SK-N-SH treated with all-trans-retinoic acid at 6 μM for 48 hours (cell line): Measurements from ENCODE around the gene YPEL1.

Source experiments
- ATAC-seq: fragments of 200-7000 bp; cut with Tn5 transposase; 3 replicates; pipeline ENCODE4 v1.9.1; 2020; ENCODE audit warnings: mild to moderate bottlenecking, moderate library complexity
- ARNTL ChIP-seq: fragments of 450-650 bp; formaldehyde crosslinking; IDR thresholded peaks from 2 replicates; pipeline ENCODE4 v1.5.0; 2020; ENCODE audit warnings: low read depth, mild to moderate bottlenecking, moderate library complexity, borderline replicate concordance
- BACH2 ChIP-seq: fragments of 250-450 bp; sonication (Bioruptor Pico); IDR thresholded peaks from 2 replicates; pipeline ENCODE4 v1.9.0; 2021; ENCODE audit warnings: mild to moderate bottlenecking, borderline replicate concordance
- CREB5 ChIP-seq: fragments of 250-450 bp; sonication (Bioruptor Pico); IDR thresholded peaks from 2 replicates; pipeline ENCODE4 v1.5.1; 2020; ENCODE audit warnings: low read depth, mild to moderate bottlenecking, moderate library complexity
- CSDC2 ChIP-seq: fragments of 250-450 bp; sonication (Bioruptor Pico); IDR thresholded peaks from 2 replicates; pipeline ENCODE4 v1.5.0; 2020; ENCODE audit warnings: mild to moderate bottlenecking, moderate library complexity
- ESRRG ChIP-seq: fragments of 250-450 bp; sonication (Bioruptor Pico); IDR thresholded peaks from 2 replicates; pipeline ENCODE4 v1.6.1; 2021; ENCODE audit warnings: mild to moderate bottlenecking
- GLIS3 ChIP-seq: fragments of 250-450 bp; sonication (Bioruptor Pico); IDR thresholded peaks from 2 replicates; pipeline ENCODE4 v1.5.0; 2020; ENCODE audit warnings: mild to moderate bottlenecking, moderate library complexity
- ISL1 ChIP-seq: fragments of 250-450 bp; sonication (Bioruptor Pico); IDR thresholded peaks from 2 replicates; pipeline ENCODE4 v2.1.2; 2022; ENCODE audit warnings: mild to moderate bottlenecking, moderate library complexity
- OSR1 ChIP-seq: fragments of 250-450 bp; sonication (Bioruptor Pico); IDR thresholded peaks from 2 replicates; pipeline ENCODE4 v1.8.0; 2022; ENCODE audit warnings: moderate library complexity, mild to moderate bottlenecking, inconsistent platforms
- POU6F1 ChIP-seq: fragments of 250-450 bp; sonication (Bioruptor Pico); IDR thresholded peaks from 2 replicates; pipeline ENCODE4 v1.8.0; 2021; ENCODE audit warnings: low read depth, mild to moderate bottlenecking, moderate library complexity, borderline replicate concordance
- PPARA ChIP-seq: fragments of 250-450 bp; sonication (Bioruptor Pico); IDR thresholded peaks from 2 replicates; pipeline ENCODE4 v1.5.0; 2020; ENCODE audit warnings: mild to moderate bottlenecking, borderline replicate concordance
- RARB ChIP-seq: fragments of 250-450 bp; sonication (Bioruptor Pico); IDR thresholded peaks from 2 replicates; pipeline ENCODE4 v1.8.0; 2021; ENCODE audit warnings: mild to moderate bottlenecking, moderate library complexity
- SNAI2 ChIP-seq: fragments of 250-450 bp; sonication (Bioruptor Pico); IDR thresholded peaks from 2 replicates; pipeline ENCODE4 v1.5.0; 2020; ENCODE audit warnings: mild to moderate bottlenecking, moderate library complexity
- TCF4 ChIP-seq: fragments of 250-450 bp; sonication (Bioruptor Pico); IDR thresholded peaks from 2 replicates; pipeline ENCODE4 v1.8.0; 2021; ENCODE audit warnings: mild to moderate bottlenecking, moderate library complexity, borderline replicate concordance
- TOX ChIP-seq: fragments of 250-450 bp; sonication (Bioruptor Pico); IDR thresholded peaks from 2 replicates; pipeline ENCODE4 v1.8.0; 2021; ENCODE audit warnings: mild to moderate bottlenecking, moderate library complexity, borderline replicate concordance
- TSHZ2 ChIP-seq: fragments of 250-450 bp; sonication (Bioruptor Pico); IDR thresholded peaks from 2 replicates; pipeline ENCODE4 v1.5.0; 2020; ENCODE audit warnings: mild to moderate bottlenecking, moderate library complexity
- ZC3H10 ChIP-seq: fragments of 250-450 bp; sonication (Bioruptor Pico); IDR thresholded peaks from 2 replicates; pipeline ENCODE4 v1.5.1; 2021; ENCODE audit warnings: mild to moderate bottlenecking, moderate library complexity
- ZFP3 ChIP-seq: fragments of 250-450 bp; sonication (Bioruptor Pico); IDR thresholded peaks from 2 replicates; pipeline ENCODE4 v1.5.0; 2020; ENCODE audit warnings: mild to moderate bottlenecking, moderate library complexity
- ZFP30 ChIP-seq: fragments of 450-650 bp; formaldehyde crosslinking; IDR thresholded peaks from 2 replicates; pipeline ENCODE4 v1.5.0; 2022; ENCODE audit warnings: mild to moderate bottlenecking, moderate library complexity
- ZNF565 ChIP-seq: fragments of 450-650 bp; formaldehyde crosslinking; conservative IDR thresholded peaks from 2 replicates; pipeline ENCODE4 v1.5.0; 2020; ENCODE audit warnings: low read depth, mild to moderate bottlenecking, moderate library complexity
- ZNF70 ChIP-seq: fragments of 450-650 bp; formaldehyde crosslinking; IDR thresholded peaks from 2 replicates; pipeline ENCODE4 v1.5.0; 2020; ENCODE audit warnings: mild to moderate bottlenecking, moderate library complexity
- ZNF8 ChIP-seq: fragments of 450-650 bp; formaldehyde crosslinking; IDR thresholded peaks from 2 replicates; pipeline ENCODE4 v1.5.0; 2020; ENCODE audit warnings: mild to moderate bottlenecking, moderate library complexity

YPEL1 gene

GRCh38 chr22:21764038-21764804, 28.6 kb upstream of the YPEL1 start:
- no peak for ATAC-seq

DNA sequence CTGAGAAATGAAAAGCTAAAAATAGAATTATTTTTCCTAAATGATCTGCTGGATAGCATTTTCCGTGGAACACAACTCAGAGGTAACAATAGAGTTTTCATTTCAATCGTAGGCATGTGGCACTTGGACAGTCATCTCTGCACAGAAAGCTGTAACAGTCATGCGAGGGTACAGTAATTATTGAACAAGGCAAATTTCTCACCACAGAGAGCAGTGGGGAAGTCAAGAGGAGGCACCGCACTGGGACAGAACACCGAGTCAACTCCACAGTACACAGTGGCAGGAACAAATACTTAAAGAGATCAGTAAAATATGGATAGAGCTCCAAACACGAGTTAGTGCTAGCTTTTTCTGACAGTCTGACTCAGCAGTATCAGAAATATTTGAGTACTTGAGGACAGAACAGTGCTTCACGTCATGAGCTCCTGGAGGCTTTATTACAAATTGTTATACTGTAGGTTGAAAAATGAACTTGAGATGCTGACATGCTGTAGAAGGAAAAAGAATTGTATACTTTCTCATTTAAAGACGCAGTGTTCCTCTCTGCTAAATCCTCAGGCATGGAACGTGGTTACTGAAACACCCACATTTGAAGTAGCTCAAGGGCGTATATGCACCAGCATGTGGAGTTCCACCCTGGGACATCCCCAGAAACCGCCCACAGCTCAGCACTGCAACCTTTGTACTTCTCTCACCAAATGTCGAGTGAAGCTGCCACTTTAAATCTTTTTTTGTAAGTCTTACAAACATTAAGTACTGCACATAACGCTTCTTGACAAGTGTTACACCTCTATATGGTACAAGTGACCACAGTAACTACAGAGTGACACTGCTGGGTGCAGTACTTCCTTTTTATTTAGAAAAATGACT, 27.4 kb upstream of the YPEL1 start:
- TF ChIP-seq PPARA (CRISPR knock-in tag) (no peak), ZFP30 (CRISPR knock-in tag) (no peak), POU6F1 (CRISPR knock-in tag) (no peak), CSDC2 (CRISPR knock-in tag) (no peak)
- no peak for ATAC-seq

More at GRCh38 chr22:21764038-21764804, 28.6 kb upstream of the YPEL1 start:
- TF ChIP-seq GLIS3 (CRISPR knock-in tag), result no peak
- TF ChIP-seq OSR1, result no peak
- TF ChIP-seq CSDC2 (CRISPR knock-in tag), result no peak
- TF ChIP-seq TOX (CRISPR knock-in tag), result no peak
- no peak for TF ChIP-seq ARNTL (CRISPR knock-in tag)
- TF ChIP-seq ZNF565 (CRISPR knock-in tag), result no peak
- TF ChIP-seq ZC3H10 (CRISPR knock-in tag), result no peak
- TF ChIP-seq TCF4 (CRISPR knock-in tag), result no peak
- no peak for TF ChIP-seq CREB5 (CRISPR knock-in tag)
- TF ChIP-seq PPARA (CRISPR knock-in tag), result no peak
- TF ChIP-seq ZFP3 (CRISPR knock-in tag), result no peak

- TF ChIP-seq SNAI2 (CRISPR knock-in tag), result no peak
- no peak for TF ChIP-seq OSR1
- no peak for TF ChIP-seq ZNF70
- no peak for TF ChIP-seq ZFP3 (CRISPR knock-in tag)
- TF ChIP-seq CSDC2 (CRISPR knock-in tag), result no peak
- no peak for TF ChIP-seq POU6F1 (CRISPR knock-in tag)
- no peak for TF ChIP-seq TOX (CRISPR knock-in tag)
- no peak for ATAC-seq
Observed at GRCh38 chr22:21761994-21762680, 26.5 kb upstream of the YPEL1 start.

- ATAC-seq, result no peak; the same call in 1 of the 3 replicates
- TF ChIP-seq TSHZ2 (CRISPR knock-in tag), result no peak
- TF ChIP-seq ZNF565 (CRISPR knock-in tag), result no peak
- TF ChIP-seq SNAI2 (CRISPR knock-in tag), result no peak
- no peak for TF ChIP-seq CREB5 (CRISPR knock-in tag)
- no peak for TF ChIP-seq ZFP30 (CRISPR knock-in tag)
- no peak for TF ChIP-seq TCF4 (CRISPR knock-in tag)
- no peak for TF ChIP-seq POU6F1 (CRISPR knock-in tag)
- TF ChIP-seq ZNF8 (CRISPR knock-in tag), result no peak
- TF ChIP-seq ARNTL (CRISPR knock-in tag), result no peak
- no peak for TF ChIP-seq CSDC2 (CRISPR knock-in tag)
- no peak for TF ChIP-seq PPARA (CRISPR knock-in tag)
- TF ChIP-seq ISL1, result no peak
- TF ChIP-seq RARB (CRISPR knock-in tag), result no peak
- TF ChIP-seq OSR1, result no peak
- TF ChIP-seq ZNF70, result no peak
- TF ChIP-seq TOX (CRISPR knock-in tag), result no peak
- no peak for TF ChIP-seq ESRRG
- TF ChIP-seq BACH2 (CRISPR knock-in tag), result no peak
- no peak for TF ChIP-seq ZC3H10 (CRISPR knock-in tag)
Observed at GRCh38 chr22:21761086-21761485, 25.5 kb upstream of the YPEL1 start.
